GM20431 (cell line): Measurements from ENCODE around the gene PALS2.

Experiments
- in situ Hi-C: fragments of 300-500 bp; cut with MseI, MboI; formaldehyde crosslinking; loops from one replicate; pipeline ENCODE4 v1.15.0; 2020; ENCODE audit warnings: low sequenced_read_pairs; ENCODE audit not compliant: unreplicated experiment

The PALS2 gene

DNA sequence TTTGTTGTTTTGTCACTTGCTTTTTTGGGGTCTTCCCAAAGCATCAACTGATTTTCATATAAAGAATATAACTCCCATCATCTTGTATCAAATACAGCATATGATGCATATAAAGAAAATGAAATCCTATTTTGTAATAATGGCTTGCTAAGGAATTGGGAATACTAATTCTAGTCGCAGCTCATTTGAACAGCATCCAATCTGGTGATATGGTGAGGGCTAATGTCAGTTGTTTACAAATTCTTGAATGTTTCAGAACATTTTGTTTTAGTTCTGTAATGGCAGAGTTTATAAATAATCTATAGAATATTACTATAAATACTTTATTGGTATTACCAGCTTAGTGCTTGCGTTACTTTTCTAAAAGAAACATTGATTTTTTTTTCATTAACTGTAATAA is 8.9 kb downstream of the PALS2 start:
- in situ Hi-C loops = no loop called here

DNA sequence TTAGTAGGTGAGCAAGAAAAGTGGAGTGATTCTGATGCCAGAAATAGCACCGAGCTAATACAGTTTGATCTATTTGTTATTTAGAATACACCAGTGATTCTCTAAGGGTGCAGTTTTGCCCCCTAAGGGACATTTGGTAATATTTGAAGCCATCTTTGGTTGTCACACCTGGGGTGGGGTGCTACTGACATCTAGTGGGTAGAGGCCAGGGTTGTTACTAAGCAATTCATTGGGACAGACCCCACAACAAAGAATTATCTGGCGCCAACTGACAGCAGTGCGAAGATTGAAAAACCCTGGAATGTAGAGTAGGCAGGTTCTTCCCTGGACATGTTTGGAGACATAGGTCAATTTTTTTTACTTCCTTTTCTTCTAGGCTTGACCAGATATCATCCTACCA is 14.6 kb downstream of the PALS2 start:
- in situ Hi-C loops = no loop called here

DNA sequence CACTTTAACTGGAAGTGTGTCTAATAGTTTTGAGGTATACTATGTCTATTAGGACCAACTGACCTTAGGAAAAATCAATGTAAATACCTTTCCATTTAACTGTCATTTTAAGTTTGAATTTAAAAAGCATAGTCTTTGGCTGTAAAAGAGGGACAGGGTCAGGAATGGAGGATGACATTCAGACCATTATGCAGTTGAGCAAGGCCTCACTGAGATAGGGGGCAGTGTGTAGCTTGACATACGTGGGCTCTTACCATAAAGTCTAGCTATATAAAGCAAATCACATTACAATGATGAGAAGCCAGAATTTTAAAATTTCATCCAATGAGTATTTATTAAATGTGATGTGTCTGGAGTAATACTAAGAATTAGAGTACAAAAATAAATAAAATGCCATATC is 17.9 kb downstream of the PALS2 start:
- in situ Hi-C loops = no loop called here

DNA sequence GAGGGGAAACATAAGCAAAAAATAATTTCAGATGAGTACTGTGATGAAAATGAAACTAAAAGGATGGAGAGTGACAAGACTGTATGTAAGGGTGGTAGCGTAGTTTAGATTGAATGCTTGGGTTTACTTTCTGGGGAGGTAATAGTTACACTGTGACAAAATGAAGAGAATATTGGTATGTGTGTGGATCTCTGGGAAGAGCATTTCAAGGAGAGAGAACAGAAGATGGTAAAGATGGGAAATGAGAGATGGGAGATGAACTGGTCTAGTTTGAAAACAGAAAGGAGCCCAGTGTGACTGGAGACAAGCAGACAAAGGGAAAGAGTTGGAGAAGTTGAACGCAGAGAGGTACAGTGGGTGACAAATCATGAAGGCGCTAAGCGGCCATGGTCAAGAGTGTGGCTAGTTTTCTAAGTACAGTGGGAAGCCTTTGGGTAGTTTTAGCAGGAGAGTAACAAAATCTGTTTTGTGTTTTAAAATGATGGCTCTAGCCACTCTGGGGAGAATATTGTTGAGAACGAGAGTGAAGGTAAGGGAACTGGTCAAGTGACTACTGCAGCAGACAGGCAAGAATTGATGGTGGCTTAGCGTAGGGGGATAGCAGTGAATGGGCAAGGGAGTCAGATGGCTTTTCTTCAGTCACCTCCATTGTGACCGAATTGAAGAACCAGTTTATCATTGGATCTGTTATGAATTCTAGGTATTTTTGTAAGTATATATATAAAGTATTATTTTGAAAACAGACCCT is 22.6 kb downstream of the PALS2 start:
- in situ Hi-C loops = no loop called here

DNA sequence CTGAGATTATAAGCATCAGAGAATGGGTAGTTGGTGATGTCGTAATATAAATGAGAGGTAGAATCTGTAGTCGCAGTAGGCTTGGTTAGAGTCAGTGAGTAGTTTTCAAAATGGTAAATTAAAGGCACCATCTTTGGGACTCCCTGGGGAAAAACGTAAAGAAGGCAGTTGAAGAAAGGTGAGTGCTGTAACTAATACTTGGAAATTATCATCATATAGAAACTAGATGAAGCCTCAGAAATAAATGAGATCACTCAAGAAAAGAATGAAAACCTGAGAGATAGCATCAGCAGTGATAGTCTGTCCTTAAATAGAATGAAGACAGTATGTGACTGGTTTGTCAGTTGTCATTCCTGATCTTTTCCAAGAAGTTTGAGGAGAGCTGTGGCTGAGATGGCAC is 23.8 kb downstream of the PALS2 start:
- in situ Hi-C loops = no loop called here

DNA sequence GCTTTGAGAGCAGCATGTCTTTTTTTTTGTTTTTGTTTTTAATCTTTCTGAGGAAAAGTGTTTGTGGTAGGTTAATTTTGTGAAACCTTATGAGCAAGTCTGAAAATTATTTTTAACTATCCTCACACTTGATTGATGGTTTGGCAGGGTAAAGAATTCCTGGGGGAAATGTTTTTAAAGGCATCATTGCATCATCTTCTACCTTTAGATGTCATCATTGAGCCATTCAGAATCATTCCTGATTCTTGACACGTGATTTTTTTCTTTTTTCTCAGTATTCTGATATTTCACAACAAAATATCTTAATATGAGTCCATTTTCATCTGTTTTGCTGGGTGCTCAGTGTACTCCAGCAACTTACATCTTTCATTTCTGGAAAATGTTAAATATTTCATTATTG is 28.3 kb downstream of the PALS2 start:
- in situ Hi-C loops = no loop called here

DNA sequence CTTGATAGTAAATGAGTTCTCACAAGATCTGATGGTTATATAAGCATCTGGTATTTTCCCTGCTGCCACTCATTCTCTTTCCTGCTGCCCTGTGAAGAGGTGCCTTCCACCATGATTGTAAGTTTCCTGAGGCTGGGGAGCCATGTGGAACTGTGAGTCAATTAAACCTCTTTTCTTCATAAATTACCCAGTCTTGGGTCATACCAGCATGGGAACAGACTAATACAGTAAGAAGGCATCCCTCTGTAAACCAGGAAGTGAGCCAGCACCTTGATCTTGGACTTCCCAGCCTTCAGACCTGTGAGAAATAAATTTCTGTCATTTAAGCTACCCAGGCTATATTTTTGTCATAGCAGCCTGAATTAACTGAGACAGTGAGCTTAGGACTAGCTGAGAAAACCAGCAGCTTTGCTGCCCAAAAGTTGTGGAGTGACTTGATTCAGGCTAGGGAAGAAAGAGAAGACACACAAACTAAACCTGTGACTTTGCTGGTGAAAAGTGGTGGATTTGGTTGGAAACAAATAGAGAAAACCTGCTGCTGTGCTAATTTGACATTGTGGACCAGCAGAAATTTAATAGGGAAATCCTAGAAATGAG is 29.7 kb downstream of the PALS2 start:
- in situ Hi-C loops = no loop called here

DNA sequence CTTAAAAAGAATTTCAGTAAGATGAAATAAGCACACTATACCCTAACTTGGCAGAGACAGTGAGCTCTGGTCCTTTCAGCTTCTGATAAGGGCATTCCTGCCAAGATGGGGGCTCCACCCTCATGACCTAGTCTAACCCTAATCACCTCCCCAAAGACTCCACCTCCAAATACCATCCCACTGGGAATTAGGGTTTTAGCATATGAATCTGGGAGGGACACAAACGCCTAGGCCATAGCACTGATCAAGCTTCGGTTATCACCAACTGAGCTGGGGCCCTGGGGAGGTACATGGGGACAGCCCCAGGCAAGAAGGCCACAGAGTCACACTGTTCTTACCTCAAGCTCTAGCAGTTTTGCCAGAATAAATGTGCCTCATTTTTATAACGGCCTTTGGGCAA is 31.4 kb downstream of the PALS2 start:
- in situ Hi-C loops = no loop called here

DNA sequence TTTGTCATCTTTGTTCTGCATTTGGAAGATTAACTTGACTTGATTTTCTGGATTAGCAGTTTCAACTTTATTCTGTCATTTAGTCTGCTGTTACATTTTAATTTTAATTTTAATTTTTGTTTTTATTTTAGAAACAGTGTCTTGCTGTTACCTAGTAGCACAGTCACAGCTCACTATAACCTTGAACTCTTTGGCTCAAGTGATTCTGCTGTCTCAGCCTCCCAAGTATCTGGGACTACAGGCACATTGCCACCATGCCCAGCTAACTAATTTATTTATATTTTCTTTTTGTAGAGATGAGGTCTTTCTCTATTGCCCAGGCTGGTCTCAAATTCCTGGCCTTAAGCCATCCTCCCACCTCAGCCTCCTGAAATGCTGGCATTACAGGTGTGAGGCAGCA is 35.3 kb downstream of the PALS2 start:
- in situ Hi-C loops = no loop called here

DNA sequence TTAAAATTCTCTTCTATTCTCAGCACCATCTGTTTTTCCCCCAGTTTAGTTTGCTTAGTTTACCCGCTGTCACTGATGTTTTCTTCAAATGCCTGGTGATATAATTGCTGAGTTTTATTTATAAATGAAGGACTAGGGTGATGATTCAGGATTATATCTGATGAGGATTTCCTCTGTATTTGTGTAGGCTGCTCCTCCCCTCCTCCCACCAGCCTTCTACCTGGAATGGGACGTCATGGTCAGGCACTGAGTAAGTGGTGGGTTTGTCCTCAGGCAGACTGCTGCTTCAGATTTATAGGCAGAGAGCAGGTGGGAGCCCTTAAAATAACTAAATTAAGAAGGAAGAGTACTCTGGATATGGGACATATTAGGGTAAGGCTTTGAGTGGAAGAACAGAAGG is 35.8 kb downstream of the PALS2 start:
- in situ Hi-C loops = no loop called here

DNA sequence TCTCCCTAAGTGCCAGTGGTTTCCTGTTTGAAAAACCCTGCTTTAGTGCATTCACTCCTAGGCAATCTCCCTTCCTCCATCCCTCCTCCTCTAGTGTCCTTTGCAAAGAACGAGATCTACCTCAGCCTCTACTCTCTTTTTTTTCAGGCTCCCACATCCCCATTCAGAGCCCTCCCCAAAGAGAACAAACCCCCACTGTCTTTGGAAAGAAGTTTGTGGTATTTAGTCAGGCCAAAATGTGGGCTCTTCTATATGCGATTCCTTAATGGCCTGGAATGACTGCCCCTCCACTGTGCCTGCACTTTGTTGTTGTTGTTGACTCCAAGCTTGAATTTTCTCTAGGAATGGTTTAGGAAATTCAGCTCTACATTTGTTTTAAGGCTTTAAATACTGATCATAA is 36.3 kb downstream of the PALS2 start:
- in situ Hi-C loops = no loop called here

DNA sequence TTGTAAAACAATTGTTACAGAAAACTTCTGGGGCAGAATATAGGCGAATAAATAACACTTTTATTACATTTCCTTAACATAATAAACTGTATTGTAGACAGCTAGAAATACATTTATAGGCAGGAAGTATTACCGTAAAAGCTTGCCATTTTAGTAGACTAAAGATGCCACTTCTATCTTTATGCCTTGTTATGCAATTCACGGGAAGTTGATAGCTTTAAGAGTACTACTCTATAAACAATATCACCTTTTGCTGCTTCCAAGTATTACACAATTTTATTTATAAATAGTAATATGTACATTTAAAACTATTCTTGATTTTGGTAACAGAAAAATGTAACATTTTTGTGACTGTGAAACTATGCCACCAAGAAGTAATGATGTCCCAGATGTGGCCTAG is 37.9 kb downstream of the PALS2 start:
- in situ Hi-C loops = no loop called here

DNA sequence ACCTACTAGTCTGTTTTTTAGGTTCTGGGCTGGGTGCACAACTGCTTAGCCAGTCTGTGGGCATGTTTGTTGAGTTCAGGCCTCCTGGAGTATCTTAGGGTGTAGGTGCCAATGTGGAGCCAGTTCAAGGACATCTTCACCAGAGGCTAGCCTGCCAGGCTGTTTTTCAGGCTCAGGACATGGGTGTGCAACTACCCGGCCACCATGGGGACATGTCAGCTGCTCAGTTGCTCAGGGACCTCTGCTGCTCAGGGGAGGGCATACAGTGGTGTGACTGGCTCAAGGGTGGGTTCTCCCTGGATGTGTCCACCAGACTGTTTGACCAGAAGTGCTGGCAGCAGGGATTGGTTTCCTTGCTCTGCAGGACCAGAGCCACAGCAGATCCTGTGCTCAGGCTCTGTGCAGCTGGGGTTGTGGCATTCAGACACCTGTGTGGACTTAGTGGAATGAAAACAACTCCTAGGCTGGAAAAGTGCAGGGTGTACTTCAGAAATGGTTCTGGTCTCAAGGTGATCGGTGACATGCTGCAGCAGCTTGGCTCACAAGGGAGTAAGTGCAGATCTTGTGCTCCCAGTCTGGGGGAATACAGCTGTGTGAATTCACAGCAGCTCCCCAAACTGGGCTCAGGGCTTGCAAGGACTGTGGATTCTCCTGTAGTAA is 44.8 kb downstream of the PALS2 start:
- in situ Hi-C loops = no loop called here

DNA sequence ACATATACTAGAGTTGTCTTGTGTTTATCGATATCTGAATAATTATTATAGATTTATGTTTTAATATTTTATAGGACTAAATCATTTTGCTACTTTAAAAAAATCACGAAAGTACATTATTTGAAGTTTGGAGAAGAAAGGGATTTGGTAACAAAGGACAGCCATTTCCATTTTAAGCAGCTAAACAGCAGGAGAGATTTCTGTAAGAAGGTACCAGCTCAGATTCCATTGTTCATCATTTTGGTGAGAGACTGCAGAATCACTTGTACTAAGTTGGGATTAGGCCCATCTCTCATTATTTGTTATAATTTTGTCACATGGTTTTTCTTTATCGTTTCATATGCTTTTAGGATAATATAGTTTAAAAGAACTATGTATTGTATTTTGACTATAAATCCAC is 46.7 kb downstream of the PALS2 start:
- in situ Hi-C loops = no loop called here

DNA sequence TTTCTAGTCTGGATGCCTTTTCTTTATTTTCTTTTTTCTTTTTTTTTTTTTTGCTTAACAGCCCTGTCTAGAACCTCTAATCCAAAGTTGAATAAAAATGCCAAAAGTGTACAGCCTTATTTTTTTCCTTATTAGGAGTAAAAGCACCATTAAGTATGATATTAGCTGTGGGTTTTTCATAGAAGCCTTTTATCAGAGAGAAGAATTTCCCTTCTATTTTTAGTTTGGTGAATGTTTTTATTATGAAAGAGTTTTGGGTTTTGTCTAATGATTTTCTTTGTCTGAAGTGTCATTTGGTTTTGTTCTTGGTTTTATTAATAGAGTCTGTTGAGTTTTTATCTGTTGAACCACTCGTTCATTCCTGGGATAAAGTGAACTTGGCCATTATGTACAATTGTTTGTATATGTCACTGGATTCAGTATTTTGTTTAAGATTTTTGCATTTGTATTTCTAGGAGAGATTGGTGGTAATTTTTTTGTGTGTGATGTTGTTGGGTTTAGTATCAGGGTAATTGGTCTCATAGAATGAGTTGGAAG is 49.5 kb downstream of the PALS2 start:
- in situ Hi-C loops = no loop called here
